H9 (cell line): ENCODE results near the gene GPR52. TPM values are rescaled to one million over a fixed set of nuclear protein-coding genes. Genes with fewer than 3 reads are reported as not detected.

Source experiments
- DNase-seq: peaks from one replicate; pipeline ENCODE4 v3.0.0-alpha.2; 2017
- H2AFZ ChIP-seq: one replicate; pipeline ENCODE4 v1.6.1; 2013; ENCODE audit warnings: mild to moderate bottlenecking, low read length, control low read depth, moderate library complexity
- H2AK5ac ChIP-seq: 2 replicates; pipeline ENCODE4 v1.6.1; 2013; ENCODE audit warnings: low read length, control low read depth, mixed read lengths; ENCODE audit not compliant: insufficient read length
- H2BK120ac ChIP-seq: one replicate; pipeline ENCODE4 v1.6.1; 2013; ENCODE audit warnings: low read depth, mild to moderate bottlenecking, low read length, control low read depth, inconsistent platforms; ENCODE audit not compliant: poor library complexity, severe bottlenecking
- H2BK12ac ChIP-seq: 2 replicates; pipeline ENCODE4 v1.6.1; 2013; ENCODE audit warnings: low read length, control low read depth, mixed read lengths, low read depth; ENCODE audit not compliant: insufficient read length
- H2BK15ac ChIP-seq: 2 replicates; pipeline ENCODE4 v1.6.1; 2013; ENCODE audit warnings: low read depth, low read length, control low read depth
- H2BK20ac ChIP-seq: one replicate; pipeline ENCODE4 v1.6.1; 2013; ENCODE audit warnings: low read depth, mild to moderate bottlenecking, low read length, control low read depth, inconsistent platforms; ENCODE audit not compliant: poor library complexity, severe bottlenecking
- H2BK5ac ChIP-seq: 2 replicates; pipeline ENCODE4 v1.6.1; 2013; ENCODE audit warnings: low read length, control low read depth, mixed read lengths; ENCODE audit not compliant: insufficient read length
- H3K14ac ChIP-seq: 2 replicates; pipeline ENCODE4 v1.6.1; 2013; ENCODE audit warnings: low read length, control low read depth; ENCODE audit not compliant: insufficient read depth
- H3K18ac ChIP-seq: 2 replicates; pipeline ENCODE4 v1.6.1; 2013; ENCODE audit warnings: low read depth, mild to moderate bottlenecking, mixed read lengths, low read length, control low read depth; ENCODE audit not compliant: insufficient read length
- H3K23ac ChIP-seq: 2 replicates; pipeline ENCODE4 v1.6.1; 2013; ENCODE audit warnings: low read length, control low read depth, mixed read lengths, low read depth; ENCODE audit not compliant: insufficient read length
- H3K23me2 ChIP-seq: 2 replicates; pipeline ENCODE4 v1.6.1; 2013; ENCODE audit warnings: low read depth, mild to moderate bottlenecking, mixed read lengths, low read length, control low read depth; ENCODE audit not compliant: insufficient read length, poor library complexity, severe bottlenecking
- H3K27ac ChIP-seq: 2 replicates; pipeline ENCODE4 v1.5.1; 2013; ENCODE audit warnings: low read length, control low read depth, mixed read lengths, low read depth; ENCODE audit not compliant: insufficient read length
- H3K27me3 ChIP-seq: 2 replicates; pipeline ENCODE4 v1.6.1; 2013; ENCODE audit warnings: low read length, control low read depth, inconsistent platforms; ENCODE audit not compliant: insufficient read depth
- H3K4ac ChIP-seq: 2 replicates; pipeline ENCODE4 v1.6.1; 2013; ENCODE audit warnings: low read depth, mild to moderate bottlenecking, control low read depth, inconsistent platforms, low read length, moderate library complexity
- H3K4me1 ChIP-seq: 2 replicates; pipeline ENCODE4 v1.6.1; 2013; ENCODE audit warnings: low read length, control low read depth, inconsistent platforms; ENCODE audit not compliant: insufficient read depth
- H3K4me2 ChIP-seq: 2 replicates; pipeline ENCODE4 v1.6.1; 2013; ENCODE audit warnings: low read length, control low read depth, mixed read lengths; ENCODE audit not compliant: insufficient read length, insufficient read depth
- H3K56ac ChIP-seq: 2 replicates; pipeline ENCODE4 v1.6.1; 2013; ENCODE audit warnings: low read depth, mild to moderate bottlenecking, mixed read lengths, low read length, control low read depth; ENCODE audit not compliant: insufficient read length
- H3K79me1 ChIP-seq: 2 replicates; pipeline ENCODE4 v1.6.1; 2013; ENCODE audit warnings: low read depth, mild to moderate bottlenecking, moderate library complexity, low read length, control low read depth, inconsistent platforms; ENCODE audit not compliant: insufficient read depth, poor library complexity, severe bottlenecking
- H3K79me2 ChIP-seq: 2 replicates; pipeline ENCODE4 v1.6.1; 2013; ENCODE audit warnings: low read length, control low read depth, inconsistent platforms; ENCODE audit not compliant: insufficient read depth
- H3K9ac ChIP-seq: 2 replicates; pipeline ENCODE4 v1.6.1; 2013; ENCODE audit warnings: low read length, control low read depth, mixed read lengths; ENCODE audit not compliant: insufficient read length; ENCODE audit errors: extremely low read depth
- H3K9me3 ChIP-seq: one replicate; pipeline ENCODE4 v1.6.1; 2013; ENCODE audit warnings: low read depth, low read length, inconsistent platforms; ENCODE audit not compliant: control insufficient read depth
- H3T11ph ChIP-seq: one replicate; pipeline ENCODE4 v1.6.1; 2013; ENCODE audit warnings: mild to moderate bottlenecking, low read length, control low read depth, inconsistent platforms
- H4K20me1 ChIP-seq: one replicate; pipeline ENCODE4 v1.6.1; 2013; ENCODE audit not compliant: control insufficient read depth, insufficient read length, insufficient read depth
- H4K5ac ChIP-seq: 2 replicates; pipeline ENCODE4 v1.6.1; 2013; ENCODE audit warnings: low read depth, mild to moderate bottlenecking, mixed read lengths, low read length, control low read depth; ENCODE audit not compliant: insufficient read length
- H4K8ac ChIP-seq: replicated peaks from 2 replicates; pipeline ENCODE4 v1.6.1; 2013; ENCODE audit warnings: low read length, control low read depth, mixed read lengths, low read depth; ENCODE audit not compliant: insufficient read length
- H4K91ac ChIP-seq: 2 replicates; pipeline ENCODE4 v1.6.1; 2013; ENCODE audit warnings: low read depth, mild to moderate bottlenecking, moderate library complexity, mixed read lengths, low read length, control low read depth; ENCODE audit not compliant: insufficient read length
- H3K27ac Mint-ChIP-seq, 3 experiments: 2 replicates in 2 of 3; 3 replicates in 1 of 3; pipeline ENCODE4 v1.8.0; 2020 to 2021; ENCODE audit warnings: mixed read lengths in 3 of 3, mild to moderate bottlenecking in 1 of 3, moderate library complexity in 1 of 3
- H3K27me3 Mint-ChIP-seq: 2 replicates; pipeline ENCODE4 v1.8.0; 2021; ENCODE audit warnings: low read depth, mild to moderate bottlenecking, moderate library complexity, mixed read lengths
- H3K36me3 Mint-ChIP-seq, 3 experiments: 2 replicates in 2 of 3; 3 replicates in 1 of 3; pipeline ENCODE4 v1.8.0; 2020 to 2021; ENCODE audit warnings: low read depth in 3 of 3, mixed read lengths in 3 of 3; ENCODE audit not compliant: insufficient read depth in 1 of 3
- H3K4me1 Mint-ChIP-seq, 2 experiments: 2 replicates each; pipeline ENCODE4 v1.8.0; 2020; ENCODE audit warnings: mixed read lengths in 2 of 2
- H3K4me3 Mint-ChIP-seq, 2 experiments: 2 replicates in 1 of 2; 3 replicates in 1 of 2; pipeline ENCODE4 v1.8.0; 2020 to 2021; ENCODE audit warnings: mild to moderate bottlenecking in 2 of 2, mixed read lengths in 2 of 2, moderate library complexity in 1 of 2
- H3K9me3 Mint-ChIP-seq, 2 experiments: 2 replicates in 1 of 2; 3 replicates in 1 of 2; pipeline ENCODE4 v1.8.0; 2020; ENCODE audit warnings: mild to moderate bottlenecking in 2 of 2, mixed read lengths in 2 of 2, moderate library complexity in 1 of 2
- WGBS: extraction: QIAGEN DNeasy Blood & Tissue Kit; methylation state at CpG from one replicate; pipeline ENCODE4 v1.1.7; 2013; ENCODE audit warnings: missing lambda C conversion rate, low lambda C conversion rate, mixed read lengths; ENCODE audit not compliant: insufficient read length; ENCODE audit errors: extremely low coverage; 5-methylcytosine and 5-hydroxymethylcytosine counted together
- total RNA-seq: library from RNA; stranded (reverse); gene quantifications from 2 replicates; pipeline ENCODE4 v1.2.1, GENCODE V29; 2021
- TF ChIP-seq, protein P1 (sequence below): fragments of 200-600 bp; sonication (generic); conservative IDR thresholded peaks from 3 replicates; pipeline ENCODE4 v1.8.0; 2021; ENCODE audit warnings: antibody characterized with exemption, mild to moderate bottlenecking

GPR52 gene
- total RNA-seq, 1 experiment from 2014 or later: 0.28 TPM

DNA sequence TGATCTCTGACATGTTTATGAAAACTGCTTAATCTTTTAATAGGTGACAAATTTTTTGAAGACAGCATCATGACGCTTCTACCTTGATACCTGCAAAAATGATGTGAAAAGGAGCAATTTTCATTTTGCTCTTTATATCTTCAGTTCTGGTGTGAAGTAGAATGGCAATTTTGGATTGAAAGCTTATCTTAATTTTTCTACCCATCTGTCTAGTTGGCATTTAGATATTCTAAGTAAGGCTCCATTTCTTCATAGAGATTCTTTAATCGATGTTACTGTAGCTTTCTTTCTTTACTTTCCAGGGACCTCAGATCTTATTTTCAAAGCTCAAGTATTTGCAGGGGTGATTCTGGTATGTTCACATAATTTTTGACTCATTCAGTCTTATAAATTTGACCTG is 32.3 kb upstream of the GPR52 start:
- WGBS: no CpG with 5 or more reads among the region's 2 CpGs

More for the DNA sequence above, 32.3 kb upstream of the GPR52 start:
- no peak overlapping the region for H3K4ac ChIP-seq
- no peak for DNase-seq
- no peak overlapping the region for H3K14ac ChIP-seq
- Mint-ChIP-seq H3K27ac (no peak overlapping the region; a peak in 2 of 7 replicates), H3K9me3 (no peaks in the 10 kb centered on the region), H3K4me3 (no peak overlapping the region), H3K36me3 (no peaks in the 10 kb centered on the region), H3K27me3 (no peaks in the 10 kb centered on the region), H3K4me1 (peaks cover 3% of the 10 kb centered on the region in 2 experiments; a peak in 2 of 4 replicates)
- H3K79me2 ChIP-seq: no peaks in the 10 kb centered on the region
- no peak overlapping the region for H4K8ac ChIP-seq
- H3T11ph ChIP-seq: no peak overlapping the region
- no peaks in the 10 kb centered on the region for H3K79me1 ChIP-seq
- H3K56ac ChIP-seq: no peak overlapping the region
- no peaks in the 10 kb centered on the region for H4K20me1 ChIP-seq
- no peak overlapping the region for H3K9ac ChIP-seq
- H3K4me2 ChIP-seq: no peak overlapping the region
- H2BK12ac ChIP-seq: no peak overlapping the region
- H2BK20ac ChIP-seq: no peak overlapping the region
- H3K9me3 ChIP-seq: no peaks in the 10 kb centered on the region
- H2BK5ac ChIP-seq: no peak overlapping the region
- H2BK120ac ChIP-seq: no peak overlapping the region
- no peak overlapping the region for H4K91ac ChIP-seq
- TF ChIP-seq, protein P1, sequence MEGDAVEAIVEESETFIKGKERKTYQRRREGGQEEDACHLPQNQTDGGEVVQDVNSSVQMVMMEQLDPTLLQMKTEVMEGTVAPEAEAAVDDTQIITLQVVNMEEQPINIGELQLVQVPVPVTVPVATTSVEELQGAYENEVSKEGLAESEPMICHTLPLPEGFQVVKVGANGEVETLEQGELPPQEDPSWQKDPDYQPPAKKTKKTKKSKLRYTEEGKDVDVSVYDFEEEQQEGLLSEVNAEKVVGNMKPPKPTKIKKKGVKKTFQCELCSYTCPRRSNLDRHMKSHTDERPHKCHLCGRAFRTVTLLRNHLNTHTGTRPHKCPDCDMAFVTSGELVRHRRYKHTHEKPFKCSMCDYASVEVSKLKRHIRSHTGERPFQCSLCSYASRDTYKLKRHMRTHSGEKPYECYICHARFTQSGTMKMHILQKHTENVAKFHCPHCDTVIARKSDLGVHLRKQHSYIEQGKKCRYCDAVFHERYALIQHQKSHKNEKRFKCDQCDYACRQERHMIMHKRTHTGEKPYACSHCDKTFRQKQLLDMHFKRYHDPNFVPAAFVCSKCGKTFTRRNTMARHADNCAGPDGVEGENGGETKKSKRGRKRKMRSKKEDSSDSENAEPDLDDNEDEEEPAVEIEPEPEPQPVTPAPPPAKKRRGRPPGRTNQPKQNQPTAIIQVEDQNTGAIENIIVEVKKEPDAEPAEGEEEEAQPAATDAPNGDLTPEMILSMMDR: no peak
- no peak overlapping the region for H2AFZ ChIP-seq
- H2BK15ac ChIP-seq: no peak overlapping the region
- H3K27me3 ChIP-seq: no peaks in the 10 kb centered on the region
- no peak overlapping the region for H2AK5ac ChIP-seq
- H3K23ac ChIP-seq: no peak overlapping the region
- H3K27ac ChIP-seq: no peak overlapping the region
- no peaks in the 10 kb centered on the region for H3K4me1 ChIP-seq
- H3K23me2 ChIP-seq: no peaks in the 10 kb centered on the region
- H4K5ac ChIP-seq: no peak overlapping the region
- H3K18ac ChIP-seq: no peak overlapping the region
